SK-N-MC (cell line): Measurements from ENCODE around the gene MAGEF1.
A peak's percentile ranks its signal among the peaks of the same experiment; 100 is the strongest.

Source experiments
- DNase-seq: peaks from one replicate; pipeline ENCODE4 v3.0.0-alpha.2; 2011; ENCODE audit warnings: low read depth, low spot score
- H3K27ac ChIP-seq: fragments of 200-600 bp; sonication (generic); 2 replicates; pipeline ENCODE4 v1.5.1; 2016; ENCODE audit warnings: mixed run types
- H3K36me3 ChIP-seq: fragments of 200-600 bp; sonication (generic); 2 replicates; pipeline ENCODE4 v1.6.1; 2017; ENCODE audit warnings: antibody characterized with exemption, low read length, mixed read lengths; ENCODE audit not compliant: insufficient read depth
- H3K4me3 ChIP-seq: fragments of 200-600 bp; sonication (generic); 2 replicates; pipeline ENCODE4 v1.5.1; 2016
- H3K9ac ChIP-seq: fragments of 200-600 bp; sonication (generic); 2 replicates; pipeline ENCODE4 v1.8.0; 2017; ENCODE audit warnings: mixed run types, mixed read lengths; ENCODE audit not compliant: insufficient read length
- H3K9me3 ChIP-seq: fragments of 200-600 bp; sonication (generic); 2 replicates; pipeline ENCODE4 v1.6.1; 2017; ENCODE audit warnings: low read depth, mild to moderate bottlenecking, antibody characterized with exemption, low read length, moderate library complexity, mixed read lengths
- EZH2 ChIP-seq: fragments of 200-600 bp; sonication (generic); IDR thresholded peaks from one replicate; pipeline ENCODE4 v1.6.1; 2017; ENCODE audit warnings: antibody characterized with exemption
- FOXP2 ChIP-seq: optimal IDR thresholded peaks from 2 replicates; pipeline ENCODE3; 2011; ENCODE audit warnings: mild to moderate bottlenecking, moderate library complexity; ENCODE audit not compliant: insufficient read depth; ENCODE audit errors: extremely low read length, control extremely low read depth
- POLR2AphosphoS5 ChIP-seq: IDR thresholded peaks from 2 replicates; pipeline ENCODE4 v1.6.1; 2012; ENCODE audit warnings: mild to moderate bottlenecking, low read depth, low read length, borderline replicate concordance

MAGEF1 gene

DNA sequence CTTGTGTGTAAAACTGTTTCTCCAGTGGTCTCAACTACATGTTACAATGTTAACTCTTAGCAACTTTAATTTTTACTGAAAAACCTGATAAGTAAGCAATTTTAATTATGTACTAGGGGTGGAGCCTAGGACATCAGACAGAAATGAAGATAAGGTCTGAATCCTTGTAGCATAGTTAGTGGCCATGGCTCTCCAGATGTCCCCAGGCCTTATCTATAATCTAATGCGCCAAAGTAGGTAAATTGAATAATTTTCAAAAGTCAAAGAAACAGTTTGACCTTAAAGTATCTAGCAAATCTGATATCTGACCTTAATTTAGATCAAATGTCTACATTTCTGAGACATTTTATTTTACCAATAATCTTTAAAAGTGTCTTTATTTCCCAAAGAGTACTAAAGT lies 8.2 kb downstream of the MAGEF1 start:
- H3K9me3 ChIP-seq = no peaks in the 10 kb centered on the region
- H3K4me3 ChIP-seq = no peak overlapping the region
- peak overlapping the region; percentile 84; the same call in 1 of the 2 replicates for H3K27ac ChIP-seq
- H3K9ac ChIP-seq = peak overlapping the region; percentile 4
- no peak for DNase-seq
- H3K36me3 ChIP-seq = peaks cover 22% of the 10 kb centered on the region
- no peak for TF ChIP-seq EZH2
- no peak for TF ChIP-seq FOXP2
- TF ChIP-seq POLR2AphosphoS5 = no peak

DNA sequence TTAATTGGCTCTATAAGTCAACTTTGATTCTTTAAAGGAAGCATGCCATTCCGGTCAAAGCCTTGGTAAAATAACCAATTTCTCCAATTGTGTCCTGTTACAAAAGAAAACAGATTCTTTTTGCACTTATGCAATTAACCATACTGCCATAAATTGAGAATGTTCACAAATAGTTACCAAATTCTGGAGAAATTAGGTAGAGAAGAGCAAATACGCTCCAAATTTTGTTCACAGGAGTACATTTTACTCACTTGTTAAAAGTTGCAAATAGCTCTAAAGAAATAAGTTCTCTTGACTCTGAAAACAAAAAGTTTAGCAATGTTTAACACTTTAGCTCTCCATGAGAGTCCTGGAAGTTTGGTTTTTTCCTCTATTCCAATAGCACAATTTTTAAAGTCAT lies 11.1 kb downstream of the MAGEF1 start:
- no peak overlapping the region for H3K27ac ChIP-seq
- TF ChIP-seq EZH2 = no peak
- no peak for TF ChIP-seq FOXP2
- TF ChIP-seq POLR2AphosphoS5 = no peak

DNA sequence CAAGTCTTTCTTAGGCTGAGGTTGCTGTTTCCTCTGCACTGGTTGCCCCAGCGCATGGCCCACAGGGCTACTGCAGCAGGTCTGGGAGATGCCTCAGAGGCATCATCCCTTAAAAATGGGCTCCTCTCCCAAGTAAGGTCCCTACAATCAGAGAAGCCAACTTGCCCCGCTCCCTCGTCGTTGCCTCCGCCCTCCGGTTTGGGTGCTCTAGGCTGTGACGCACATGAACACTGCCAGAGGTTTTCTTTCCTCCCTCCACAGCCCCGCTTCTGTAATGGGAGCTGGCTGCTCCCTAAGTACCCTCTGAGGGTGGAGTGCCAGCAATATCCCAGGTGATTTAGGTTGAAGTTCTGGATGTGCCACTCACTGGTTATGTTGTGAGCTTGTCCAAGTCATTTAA lies 14.0 kb downstream of the MAGEF1 start:
- no peak overlapping the region for H3K27ac ChIP-seq
- TF ChIP-seq POLR2AphosphoS5 = no peak
- TF ChIP-seq EZH2 = no peak
- no peak for TF ChIP-seq FOXP2
- no peaks in the 10 kb centered on the region for H3K9me3 ChIP-seq
- DNase-seq = no peak
- 0 out of 2 replicates have a peak, but pooled peaks cover 2% of the 10 kb centered on the region for H3K36me3 ChIP-seq
- no peak overlapping the region for H3K9ac ChIP-seq
- no peak overlapping the region for H3K4me3 ChIP-seq

More for the DNA sequence above, 11.1 kb downstream of the MAGEF1 start:
- 0 out of 2 replicates have a peak, but pooled peaks cover 4% of the 10 kb centered on the region for H3K36me3 ChIP-seq
- H3K9ac ChIP-seq = no peak overlapping the region
- no peak overlapping the region for H3K4me3 ChIP-seq
- no peak for DNase-seq
- no peaks in the 10 kb centered on the region for H3K9me3 ChIP-seq

DNA sequence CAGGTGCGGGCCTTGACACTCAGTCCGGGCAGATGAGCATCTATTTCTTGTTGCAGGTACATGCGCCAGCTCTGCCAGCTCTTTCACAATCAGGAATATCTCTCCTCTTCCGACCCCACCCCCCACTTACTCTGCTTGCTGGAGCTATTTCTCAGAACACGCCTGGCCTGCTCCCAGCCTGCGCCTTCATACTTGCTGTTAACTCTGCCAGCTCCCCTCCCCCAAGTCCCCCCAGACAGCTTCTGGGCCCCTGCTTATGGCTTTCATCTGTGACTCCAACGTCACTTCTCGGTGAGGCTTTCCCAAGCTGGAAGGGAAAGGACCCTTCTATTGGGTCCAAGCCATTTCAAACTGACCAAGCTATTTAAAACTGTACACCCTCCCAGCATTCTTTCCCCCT lies 15.2 kb downstream of the MAGEF1 start:
- peak overlapping the region; percentile 12 for H3K27ac ChIP-seq

DNA sequence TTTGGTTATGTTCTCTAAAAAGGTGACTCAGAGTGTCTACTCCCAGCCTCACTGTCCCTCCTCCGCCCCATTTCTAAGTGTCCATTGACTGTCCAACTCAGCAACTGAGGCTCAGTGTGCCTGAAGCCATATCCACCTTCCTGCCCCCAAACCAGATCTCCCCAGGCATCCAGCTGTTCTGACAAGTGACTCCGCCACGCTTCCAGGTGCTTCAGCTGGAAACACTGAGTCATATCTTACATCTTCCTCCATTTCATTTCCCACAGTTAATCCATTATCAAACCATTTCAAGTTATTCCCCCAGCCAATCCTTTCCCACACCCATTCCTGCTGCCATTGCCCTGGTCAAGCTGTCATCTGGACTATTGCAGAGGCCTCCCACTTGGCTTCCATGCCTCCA lies 17.1 kb downstream of the MAGEF1 start:
- H3K9ac ChIP-seq = no peak overlapping the region
- no peak overlapping the region for H3K27ac ChIP-seq
- TF ChIP-seq FOXP2 (no peak), EZH2 (no peak), POLR2AphosphoS5 (no peak)
- H3K36me3 ChIP-seq = no peaks in the 10 kb centered on the region
- no peaks in the 10 kb centered on the region for H3K9me3 ChIP-seq
- no peak overlapping the region for H3K4me3 ChIP-seq
- DNase-seq = no peak

More for the DNA sequence above, 15.2 kb downstream of the MAGEF1 start:
- H3K36me3 ChIP-seq = no peaks in the 10 kb centered on the region
- H3K9ac ChIP-seq = no peak overlapping the region
- H3K4me3 ChIP-seq = no peak overlapping the region
- no peaks in the 10 kb centered on the region for H3K9me3 ChIP-seq
- no peak for DNase-seq
- no peak for TF ChIP-seq POLR2AphosphoS5
- no peak for TF ChIP-seq FOXP2
- no peak for TF ChIP-seq EZH2

DNA sequence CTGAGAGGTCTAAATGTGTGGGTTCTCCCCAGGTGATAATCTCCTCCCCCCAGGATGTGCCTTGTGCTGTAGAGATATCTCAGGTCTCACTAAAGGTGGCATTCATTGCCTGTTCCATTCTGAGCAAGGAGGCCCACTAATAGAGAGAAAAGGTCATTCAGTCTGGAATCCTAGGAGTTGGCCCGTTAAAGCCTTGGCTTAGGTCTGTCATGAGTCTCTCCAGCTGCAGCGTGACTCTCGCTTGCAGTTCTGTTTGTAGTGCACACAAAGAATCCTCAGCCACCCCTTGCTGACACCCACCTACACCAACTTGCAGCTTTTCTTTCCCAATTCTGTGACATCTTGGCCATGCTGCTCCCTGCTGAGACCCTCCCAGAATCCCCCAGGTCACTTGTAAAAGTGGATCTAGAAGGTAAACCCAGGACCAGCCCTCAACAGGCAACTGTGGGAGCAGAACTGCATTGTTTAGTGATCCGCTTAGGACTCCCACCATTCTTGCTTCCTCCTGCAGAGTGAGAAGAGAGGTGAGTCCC lies 17.7 kb downstream of the MAGEF1 start:
- Histone ChIP-seq H3K9ac (no peak overlapping the region), H3K4me3 (no peak overlapping the region), H3K36me3 (no peaks in the 10 kb centered on the region), H3K27ac (peak overlapping the region; percentile 81; the same call in 1 of the 2 replicates), H3K9me3 (no peaks in the 10 kb centered on the region)
- DNase-seq = no peak
- TF ChIP-seq POLR2AphosphoS5 = no peak

DNA sequence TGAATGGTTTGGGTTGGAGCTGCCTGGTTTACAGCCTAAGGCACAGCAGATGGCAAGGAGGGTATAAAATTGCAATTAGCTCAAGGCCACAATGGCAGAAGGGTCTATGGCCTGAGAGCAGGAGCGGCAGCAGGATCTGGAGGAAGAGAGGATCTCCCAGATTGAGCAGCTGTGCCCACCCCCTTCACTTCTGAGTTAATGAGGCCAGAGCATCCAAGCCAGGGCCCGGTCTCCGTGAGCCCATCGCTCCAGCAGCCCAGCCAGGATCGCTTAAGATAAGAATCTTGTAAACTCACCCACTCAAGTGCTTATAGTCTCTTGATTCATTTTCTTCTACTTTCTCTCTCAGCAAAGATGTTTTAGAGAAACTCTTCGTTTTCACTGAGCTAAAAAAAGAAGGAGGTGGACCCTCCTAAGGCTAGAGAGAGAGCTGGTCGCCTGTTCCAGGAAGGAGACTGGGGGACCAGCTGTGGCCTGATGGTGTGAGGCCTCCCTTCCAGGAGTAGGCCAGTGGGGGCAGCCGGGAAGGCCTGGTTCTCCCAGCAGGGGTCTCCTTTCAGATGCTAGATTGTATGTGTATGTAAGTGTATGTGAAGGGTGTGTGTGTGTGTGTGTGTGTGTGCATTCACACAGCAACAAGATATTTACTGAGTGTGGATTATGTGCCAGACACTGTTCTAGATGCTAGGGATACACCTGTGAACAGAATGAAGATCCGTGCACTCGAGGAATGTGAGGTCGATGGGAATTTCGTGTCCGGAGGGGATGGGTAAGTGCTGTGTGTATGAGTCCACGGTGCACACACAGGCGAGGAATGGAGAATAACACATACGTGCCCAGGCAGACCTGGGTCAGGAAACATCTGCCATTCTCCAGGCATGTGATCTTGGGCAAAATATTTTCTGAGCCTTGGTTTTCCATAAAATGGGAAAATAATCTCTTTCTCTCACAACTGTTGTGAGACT lies 18.6 kb downstream of the MAGEF1 start:
- no peak for DNase-seq
- no peaks in the 10 kb centered on the region for H3K9me3 ChIP-seq
- H3K9ac ChIP-seq = peak overlapping the region; percentile 22
- peak overlapping the region; percentile 81 for H3K27ac ChIP-seq
- TF ChIP-seq FOXP2 (no peak), EZH2 (no peak), POLR2AphosphoS5 (no peak)
- no peaks in the 10 kb centered on the region for H3K36me3 ChIP-seq
- peak overlapping the region; percentile 18; the same call in 1 of the 2 replicates for H3K4me3 ChIP-seq

DNA sequence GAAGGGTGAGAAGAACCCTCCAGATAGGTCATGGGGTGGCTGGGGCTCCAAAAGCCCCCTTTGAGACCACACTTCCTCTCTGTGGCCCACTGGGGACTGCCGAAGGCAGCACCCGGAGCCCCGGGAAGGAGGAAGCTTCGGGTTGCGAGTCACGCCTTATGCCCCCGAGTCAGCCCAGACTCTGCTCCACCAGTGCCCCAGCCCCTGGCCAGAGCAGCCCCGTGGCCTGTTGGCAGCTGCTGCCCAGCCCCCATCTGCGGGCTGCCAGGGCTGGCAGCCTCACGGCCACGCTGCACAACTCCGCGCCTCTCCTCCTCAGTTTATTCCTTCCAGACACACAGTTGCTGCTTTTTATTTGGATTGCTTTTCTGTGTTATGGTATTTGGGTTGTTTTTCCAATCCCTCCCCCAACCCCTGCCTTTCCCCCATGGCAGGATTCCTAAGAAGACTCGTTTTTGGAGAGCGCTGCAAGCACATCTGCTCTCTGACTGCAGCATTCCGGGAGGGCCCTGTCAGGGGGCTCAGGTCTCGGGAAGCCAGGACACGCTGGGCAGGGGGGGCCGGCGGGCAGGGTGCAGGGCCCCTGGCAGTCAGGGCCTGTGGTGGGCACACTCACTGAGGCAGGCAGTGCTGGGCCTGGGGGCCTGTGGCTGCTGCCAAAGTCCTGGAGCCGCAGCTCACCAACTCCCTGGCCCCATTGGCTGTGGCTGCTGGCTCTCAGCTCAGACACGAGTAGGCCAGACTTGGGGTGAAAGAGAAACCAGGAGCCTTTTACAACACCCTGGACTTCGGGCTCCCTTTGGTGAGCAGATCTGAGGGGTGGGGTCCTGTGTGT lies 20.2 kb downstream of the MAGEF1 start:
- H3K9ac ChIP-seq = peak overlapping the region; percentile 49

More for the DNA sequence above, 20.2 kb downstream of the MAGEF1 start:
- TF ChIP-seq EZH2 (no peak), POLR2AphosphoS5 (no peak), FOXP2 (no peak)
- Histone ChIP-seq H3K36me3 (no peaks in the 10 kb centered on the region), H3K9me3 (no peaks in the 10 kb centered on the region), H3K4me3 (peak overlapping the region; percentile 16; the same call in 1 of the 2 replicates), H3K27ac (peak overlapping the region; percentile 81)
- DNase-seq = no peak
